ENCODE measurements around the gene MALSU1. TPM values are rescaled to one million over a fixed set of nuclear protein-coding genes. Genes with fewer than 3 reads are reported as not detected.
A peak's percentile ranks its signal among the peaks of the same experiment; 100 is the strongest.
"Not testable (repeated sequence)": the region's sequence is repeated elsewhere in the genome, so short reads cannot be mapped to it uniquely, and the experiment has no call there.

The MALSU1 gene
- total RNA-seq, 1 experiment from 2014 or later = 93.4 TPM

DNA sequence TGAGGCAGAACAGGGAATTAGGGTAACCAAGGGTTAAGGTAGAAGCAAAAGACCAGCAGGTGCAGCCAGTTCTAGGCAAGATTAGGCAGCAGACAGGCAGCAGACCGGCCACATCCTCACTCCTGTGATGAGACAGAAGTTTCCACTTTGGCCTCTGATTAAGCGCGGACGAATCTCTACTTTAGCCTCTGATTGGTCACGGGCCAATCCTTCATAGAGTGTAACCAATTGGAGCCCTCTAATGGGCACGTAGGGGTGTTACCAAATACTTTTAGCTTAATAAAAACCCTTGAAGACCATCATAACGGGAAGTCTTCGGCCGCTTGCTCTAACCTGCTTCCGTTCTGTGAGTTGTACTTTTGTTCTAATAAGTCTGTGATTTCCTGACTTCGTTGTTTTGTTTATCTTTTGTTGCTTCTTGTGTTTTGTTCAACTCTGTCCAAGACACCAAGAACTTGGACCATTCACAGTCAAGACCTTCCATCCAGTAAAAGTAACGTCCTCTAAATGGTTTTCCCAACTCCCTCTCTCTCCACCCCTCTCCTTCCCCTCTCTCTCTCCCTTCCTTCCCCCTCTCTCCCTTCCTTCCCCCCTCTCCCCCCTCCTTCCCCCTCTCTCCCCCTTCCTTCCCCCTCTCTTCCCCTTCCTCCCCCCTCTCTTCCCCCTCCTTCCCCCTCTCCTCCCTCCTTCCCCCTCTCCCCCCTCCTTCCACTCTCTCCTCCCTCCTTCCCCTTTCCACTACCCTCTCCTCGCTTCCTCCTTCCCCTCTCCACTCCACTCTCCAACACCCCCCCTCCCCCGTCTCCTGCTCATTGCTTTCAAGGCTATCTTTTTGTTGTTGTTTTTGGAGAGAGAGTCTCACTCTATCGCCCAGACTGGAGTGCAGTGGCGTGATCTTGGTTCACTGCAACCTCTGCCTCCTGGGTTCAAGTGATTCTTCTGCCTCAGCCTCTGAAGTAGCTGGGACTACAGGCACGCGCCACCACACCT is 13.2 kb upstream of the MALSU1 start:
- DNase-seq (ENCODE audit: low read depth) = no peak

DNA sequence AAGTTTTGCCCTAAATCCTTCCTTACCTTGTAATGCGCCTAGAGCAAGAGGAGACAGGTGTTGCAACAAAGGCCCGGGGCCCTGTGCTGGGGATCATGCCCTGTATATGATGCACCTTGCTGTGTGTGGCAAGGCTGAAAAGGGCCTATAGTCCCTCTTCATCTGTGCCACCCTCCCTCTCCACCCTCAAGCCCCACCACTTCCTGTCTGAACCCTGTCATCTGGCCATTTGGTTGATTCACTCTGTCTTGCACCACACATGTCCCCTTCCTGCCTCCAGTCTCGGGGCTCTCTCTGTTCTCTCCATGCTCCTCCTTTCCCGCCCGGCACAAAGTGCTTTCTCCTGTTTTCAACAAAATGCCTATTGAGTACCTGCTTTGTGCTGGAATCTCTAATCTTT is 11.5 kb upstream of the MALSU1 start:
- no peak for DNase-seq (ENCODE audit: low read depth)

DNA sequence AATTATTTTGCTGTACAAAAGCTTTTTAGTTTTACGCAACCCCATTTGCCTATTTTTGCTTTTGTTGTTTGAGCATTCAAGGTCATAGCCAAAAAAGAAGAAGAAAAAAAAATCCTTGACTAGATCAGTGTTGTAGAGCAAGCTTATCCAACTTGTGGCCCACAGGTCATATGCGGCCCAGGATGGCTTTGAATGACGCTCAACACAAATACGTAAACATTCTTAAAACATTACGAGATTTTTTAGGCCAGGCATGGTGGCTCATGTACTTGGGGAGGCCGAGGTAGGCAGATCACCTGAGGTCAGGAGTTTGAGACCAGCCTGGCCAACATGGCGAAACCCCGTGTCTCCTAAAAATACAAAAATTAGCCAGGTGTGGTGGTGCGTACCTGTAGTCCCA is 8.1 kb upstream of the MALSU1 start:
- no peak for DNase-seq (ENCODE audit: low read depth)

DNA sequence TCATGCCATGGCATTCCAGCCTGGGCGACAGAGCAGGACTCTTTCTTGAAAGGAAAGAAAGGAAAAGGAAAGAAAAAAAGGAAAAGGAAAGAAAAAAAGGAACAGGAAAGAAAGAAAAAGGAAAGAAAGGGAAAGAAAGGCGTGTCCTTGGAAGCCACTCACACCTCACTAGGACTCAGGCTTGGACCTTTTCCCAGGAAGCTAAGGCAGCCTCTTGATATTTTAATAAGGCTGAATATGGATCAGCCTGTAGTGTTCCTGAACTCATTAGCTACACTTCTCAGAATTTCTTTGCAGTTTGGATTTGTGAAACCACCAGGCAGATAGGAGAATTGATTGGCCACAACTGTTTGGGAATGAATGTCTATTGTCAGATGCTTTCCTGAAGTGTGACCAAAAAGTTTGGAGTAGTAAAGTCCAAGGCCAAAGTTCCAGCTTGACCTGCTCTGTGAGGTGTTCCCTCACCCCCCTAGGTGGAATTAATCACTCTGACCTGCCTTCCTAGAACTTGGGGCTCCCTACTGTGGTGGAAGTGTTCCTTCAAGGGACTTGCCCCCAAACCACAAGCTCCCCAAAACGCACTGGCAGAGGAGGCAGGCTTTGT is 7.1 kb upstream of the MALSU1 start:
- DNase-seq (ENCODE audit: low read depth) = no peak

DNA sequence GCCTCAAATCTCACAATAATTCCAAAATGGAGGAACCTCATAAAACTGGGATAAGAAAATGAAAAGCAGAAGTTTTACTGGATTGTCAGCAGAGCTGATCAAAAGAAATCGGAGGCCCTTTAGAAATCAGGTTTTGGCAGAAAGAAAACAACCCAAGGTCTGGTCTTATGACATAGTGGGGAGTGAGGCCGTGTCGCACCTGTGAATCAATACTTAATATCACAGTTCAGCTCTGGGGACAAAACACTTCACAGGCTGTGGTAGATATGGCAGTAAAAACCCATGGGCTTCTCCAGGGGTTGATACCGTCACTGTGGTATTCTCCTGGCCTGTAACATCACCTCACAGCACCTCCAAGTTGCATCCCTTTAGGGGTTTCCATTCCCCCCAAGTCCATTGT is 6.5 kb upstream of the MALSU1 start:
- DNase-seq (ENCODE audit: low read depth) = no peak

DNA sequence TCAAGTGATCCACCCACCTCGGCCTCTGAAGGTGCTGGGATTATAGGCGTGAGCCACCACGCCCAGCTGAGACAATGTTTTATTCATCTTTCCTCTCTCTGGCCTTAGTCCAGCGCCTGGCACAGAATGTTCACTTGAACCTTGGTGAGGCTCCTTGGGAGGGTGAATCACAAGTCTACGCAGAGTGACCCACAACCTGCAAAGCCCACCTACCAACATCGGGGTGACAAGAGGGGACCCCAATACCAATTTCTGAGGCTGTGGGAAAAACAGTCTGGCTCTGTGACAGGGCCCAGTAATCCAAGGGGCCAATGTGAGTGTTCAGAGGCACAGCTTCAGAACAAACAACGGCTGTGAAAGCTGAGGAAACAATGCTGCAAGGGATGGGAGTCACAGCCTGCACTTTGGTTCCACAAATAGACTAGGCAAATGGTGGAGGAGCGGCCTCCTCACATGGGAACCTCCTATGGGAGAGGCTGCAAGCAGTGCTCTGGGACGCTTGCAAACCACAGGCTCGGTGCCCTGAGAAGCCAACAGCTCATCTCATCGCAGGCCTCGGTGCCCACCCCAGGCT is 5.6 kb upstream of the MALSU1 start:
- no peak for DNase-seq (ENCODE audit: low read depth)

DNA sequence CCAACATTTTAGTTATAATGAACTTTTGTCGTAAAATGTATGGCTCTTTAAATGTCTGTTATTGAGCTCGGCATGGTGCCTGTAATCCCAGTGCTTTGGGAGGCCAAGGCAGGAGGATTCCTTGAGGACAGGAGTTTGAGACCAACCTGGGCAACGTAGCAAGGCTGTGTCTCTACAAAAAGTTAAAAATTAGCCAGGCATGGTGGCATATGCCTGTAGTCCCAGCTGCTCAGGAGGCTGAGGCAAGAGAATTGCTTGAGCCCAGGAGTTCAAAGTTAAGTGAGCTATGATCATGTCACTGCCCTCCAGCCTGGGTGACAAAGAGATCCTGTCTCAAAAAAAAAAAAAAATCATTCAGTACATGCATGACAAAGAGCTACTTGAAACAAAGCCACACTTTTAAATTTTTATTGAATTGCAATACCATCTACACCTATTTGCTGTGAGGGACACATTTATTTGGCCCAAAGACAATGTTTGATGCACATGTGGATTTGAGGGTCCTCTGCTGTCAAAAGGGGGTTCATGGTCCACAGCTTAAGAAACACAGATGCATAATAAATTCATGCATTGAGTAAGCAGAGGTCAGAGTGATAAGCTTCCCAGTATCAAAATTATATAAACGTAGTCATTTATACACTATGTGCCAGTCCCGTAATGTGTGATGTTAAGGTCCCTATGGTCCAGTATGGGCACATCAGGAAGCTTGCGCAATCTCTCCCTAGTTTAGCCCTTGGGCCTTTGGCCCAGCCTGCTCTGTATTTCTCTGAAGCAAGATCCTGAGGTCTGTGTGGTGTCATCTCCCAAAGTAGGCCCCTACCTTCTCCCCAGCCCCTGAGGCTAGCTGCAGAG is 4.4 kb upstream of the MALSU1 start:
- DNase-seq (ENCODE audit: low read depth) = no peak

DNA sequence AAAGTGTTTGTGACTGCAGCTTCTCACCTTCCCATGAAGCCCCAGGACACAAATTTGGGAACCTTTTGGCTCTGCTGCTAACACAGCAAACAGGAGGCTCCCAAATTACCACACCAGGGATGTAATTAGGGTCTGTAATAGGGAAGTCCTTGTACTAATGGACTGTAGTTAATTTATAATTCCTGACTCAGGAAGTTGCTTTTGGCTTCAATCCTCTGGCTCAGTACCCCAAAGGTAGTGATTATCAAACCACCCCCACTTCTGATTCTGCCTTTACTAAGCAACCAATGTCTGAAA is 3.8 kb upstream of the MALSU1 start:
- DNase-seq (ENCODE audit: low read depth) = no peak

DNA sequence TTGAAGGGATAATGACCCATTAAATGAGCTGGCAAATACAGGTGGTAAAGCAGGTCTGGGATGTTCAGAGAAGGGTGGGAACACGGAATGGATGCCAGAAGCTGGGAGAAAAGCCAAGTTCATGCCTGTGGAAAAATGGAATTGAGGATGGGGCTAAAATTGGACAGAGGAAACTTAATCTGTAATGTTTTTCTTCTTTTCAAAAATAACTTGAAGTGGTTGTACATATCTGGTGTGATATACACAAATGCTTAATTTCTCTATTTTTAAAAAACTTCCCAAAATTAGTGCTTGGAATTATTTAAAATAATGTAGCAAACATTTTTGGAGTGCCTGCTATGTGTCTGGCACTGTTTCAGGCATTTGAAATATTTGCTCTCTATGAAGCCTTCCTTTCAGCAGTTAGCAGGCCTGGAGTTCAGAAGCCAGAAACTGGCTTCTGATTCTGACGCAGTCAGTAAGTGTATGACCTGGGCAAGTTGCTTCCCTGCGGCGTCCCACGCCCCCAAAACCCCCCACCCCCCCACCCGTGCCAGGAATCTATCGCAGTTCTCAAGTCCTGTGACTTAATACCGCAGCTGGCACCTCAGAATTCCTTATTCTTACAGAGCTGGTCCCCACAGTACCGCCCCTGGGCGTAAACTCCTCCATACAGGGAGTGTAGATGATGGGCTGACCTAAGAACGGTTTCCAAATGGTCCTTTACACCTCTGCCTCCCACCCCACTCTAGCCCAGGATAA is 828 bp upstream of the MALSU1 start:
- peak; percentile 69 for DNase-seq (ENCODE audit: low read depth)

DNA sequence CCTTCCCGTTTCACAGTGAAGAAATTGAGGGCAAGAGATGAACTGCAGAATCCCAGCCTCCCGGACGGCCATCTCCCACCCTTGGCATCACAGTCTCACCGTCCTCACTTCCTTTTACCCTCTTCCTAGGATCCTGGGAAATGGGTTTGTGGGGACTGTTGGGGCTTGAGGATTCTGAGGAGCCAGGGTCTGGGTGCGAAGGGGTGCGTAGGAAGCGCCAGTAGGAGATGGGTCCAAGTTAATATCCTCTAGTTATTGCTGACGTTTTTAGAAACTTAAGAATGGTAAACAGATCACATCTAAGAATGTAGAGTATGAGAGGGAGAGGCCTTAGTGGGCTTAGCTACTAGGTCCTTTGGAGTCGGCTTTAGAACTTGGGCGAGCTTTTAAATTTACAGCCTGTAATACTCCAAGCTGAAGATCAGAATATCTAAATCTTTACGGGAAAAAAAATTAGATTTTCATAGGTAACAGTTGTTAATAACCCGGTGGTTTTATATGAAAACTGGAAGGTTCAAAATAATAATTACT is 696 bp downstream of the MALSU1 start:
- no peak for DNase-seq (ENCODE audit: low read depth)

DNA sequence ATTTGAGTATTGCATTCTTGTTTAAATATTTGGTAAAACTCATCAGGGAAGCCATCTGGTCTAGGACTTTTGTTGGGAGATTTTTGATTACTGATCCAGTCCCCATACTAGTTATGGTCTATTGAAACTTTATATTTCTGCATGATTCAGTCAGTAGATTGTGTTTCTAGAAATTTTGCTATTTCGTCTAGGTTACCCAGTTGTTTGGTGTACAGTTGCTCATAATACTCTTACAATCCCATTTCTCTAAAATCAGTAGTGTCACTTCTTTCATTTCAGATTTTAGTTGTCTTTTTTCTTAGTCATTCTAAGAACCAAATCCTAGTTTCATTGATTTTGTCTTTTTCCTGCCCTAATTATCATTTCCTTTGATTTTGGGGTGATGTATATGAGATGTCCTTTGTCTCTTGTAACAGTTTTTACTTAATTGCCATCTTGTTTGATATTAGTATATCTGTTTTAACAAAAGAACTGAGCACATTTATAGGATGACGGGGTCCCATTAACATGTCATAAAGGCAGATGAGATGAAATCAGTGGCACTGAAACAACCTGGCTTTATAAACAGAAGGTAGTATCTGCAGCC is 7.9 kb downstream of the MALSU1 start:
- DNase-seq (ENCODE audit: low read depth) = no peak

DNA sequence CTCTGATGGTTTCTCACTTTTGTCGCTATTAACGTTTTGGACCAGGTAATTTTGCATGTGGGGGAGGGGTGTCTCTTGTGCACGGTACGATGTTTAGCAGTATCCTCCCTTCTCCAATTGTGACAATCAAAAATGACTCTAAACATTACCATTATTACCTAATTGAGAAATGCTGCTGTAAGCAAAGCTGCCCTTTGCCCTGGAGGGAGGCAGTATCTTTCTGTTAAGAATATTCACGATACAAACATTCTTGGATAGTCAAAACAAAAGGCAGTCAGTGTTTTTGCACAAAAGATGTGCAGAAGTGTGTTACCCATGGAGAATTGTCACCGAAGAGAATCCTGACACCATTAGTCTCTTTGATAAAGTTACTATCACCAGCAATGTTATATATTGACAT is 9.6 kb downstream of the MALSU1 start:
- DNase-seq (ENCODE audit: low read depth) = no peak

DNA sequence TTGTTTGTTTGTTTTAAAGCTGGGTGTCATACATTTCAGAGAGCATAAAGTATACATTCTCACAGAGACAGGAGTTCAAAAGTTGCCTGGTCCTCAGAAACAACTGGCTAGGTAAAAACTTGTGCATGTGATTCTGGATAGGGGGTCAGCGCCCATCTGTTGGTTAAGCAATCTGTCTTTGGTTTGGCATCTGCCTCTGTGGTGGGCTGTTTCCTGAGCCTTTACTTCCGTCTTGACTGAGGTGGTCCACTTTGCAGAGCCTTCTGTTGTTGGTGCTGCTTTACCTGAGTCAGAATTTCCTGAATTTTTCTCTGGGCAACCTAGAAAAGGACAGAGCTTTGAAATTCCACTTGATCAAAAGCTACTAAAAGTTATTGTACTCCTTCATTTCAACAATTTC is 13.0 kb downstream of the MALSU1 start:
- DNase-seq (ENCODE audit: low read depth) = not testable (repeated sequence)

DNA sequence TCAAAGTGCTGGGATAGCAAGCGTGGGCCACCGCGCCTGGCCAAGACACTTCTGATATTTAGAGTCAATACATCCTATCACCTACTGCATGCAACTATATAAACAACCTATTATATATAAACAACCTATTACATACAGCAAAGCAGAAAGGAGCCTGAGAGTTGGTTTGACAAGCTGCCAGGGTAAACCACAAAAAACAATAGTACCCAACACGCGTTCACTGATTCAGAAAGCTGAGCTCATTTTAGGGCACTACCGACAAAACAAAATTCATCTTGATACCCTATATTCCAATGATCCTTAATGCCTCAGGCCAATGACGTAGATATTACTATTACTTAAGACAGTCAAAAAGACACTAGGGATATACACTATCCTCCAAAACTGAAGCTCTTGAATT is 16.2 kb downstream of the MALSU1 start:
- DNase-seq (ENCODE audit: low read depth) = peak; percentile 75

DNA sequence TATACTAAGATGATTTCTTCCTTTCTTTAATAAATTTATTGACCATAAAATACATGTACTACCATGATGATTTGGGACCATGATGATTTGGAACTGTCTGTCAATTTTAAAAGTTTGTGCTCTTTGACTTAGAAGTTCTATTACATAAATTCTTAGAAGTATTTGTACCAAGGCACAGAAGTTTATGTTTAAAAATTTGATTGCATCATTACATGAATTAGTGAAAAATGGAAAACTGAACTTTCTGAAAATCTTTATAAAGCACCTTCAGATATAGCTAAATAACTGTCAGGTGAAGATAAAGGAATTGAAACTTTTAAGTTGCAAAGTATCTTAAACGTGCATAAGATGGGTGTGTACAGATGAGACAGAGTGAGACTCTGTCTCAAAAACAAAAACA is 32.0 kb downstream of the MALSU1 start:
- no peak for DNase-seq (ENCODE audit: low read depth)

DNA sequence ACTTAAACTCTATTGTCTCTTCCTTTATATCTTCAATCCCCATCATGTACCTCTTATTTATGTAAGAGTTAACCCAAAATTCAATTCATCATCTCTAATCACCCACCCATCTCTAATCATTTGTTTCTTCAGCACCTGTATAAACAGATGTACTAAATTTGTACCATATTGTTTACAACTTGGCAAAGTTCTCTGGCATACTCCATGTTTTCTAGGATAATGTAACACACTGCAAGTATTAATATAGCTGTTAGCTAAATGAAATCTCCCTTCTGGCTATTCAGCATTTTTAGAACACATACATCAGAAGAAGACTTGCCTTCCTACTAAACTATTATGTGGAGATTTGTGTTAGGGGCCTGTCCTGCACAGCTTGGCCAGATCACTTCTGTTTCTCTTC is 33.1 kb downstream of the MALSU1 start:
- DNase-seq (ENCODE audit: low read depth) = no peak

DNA sequence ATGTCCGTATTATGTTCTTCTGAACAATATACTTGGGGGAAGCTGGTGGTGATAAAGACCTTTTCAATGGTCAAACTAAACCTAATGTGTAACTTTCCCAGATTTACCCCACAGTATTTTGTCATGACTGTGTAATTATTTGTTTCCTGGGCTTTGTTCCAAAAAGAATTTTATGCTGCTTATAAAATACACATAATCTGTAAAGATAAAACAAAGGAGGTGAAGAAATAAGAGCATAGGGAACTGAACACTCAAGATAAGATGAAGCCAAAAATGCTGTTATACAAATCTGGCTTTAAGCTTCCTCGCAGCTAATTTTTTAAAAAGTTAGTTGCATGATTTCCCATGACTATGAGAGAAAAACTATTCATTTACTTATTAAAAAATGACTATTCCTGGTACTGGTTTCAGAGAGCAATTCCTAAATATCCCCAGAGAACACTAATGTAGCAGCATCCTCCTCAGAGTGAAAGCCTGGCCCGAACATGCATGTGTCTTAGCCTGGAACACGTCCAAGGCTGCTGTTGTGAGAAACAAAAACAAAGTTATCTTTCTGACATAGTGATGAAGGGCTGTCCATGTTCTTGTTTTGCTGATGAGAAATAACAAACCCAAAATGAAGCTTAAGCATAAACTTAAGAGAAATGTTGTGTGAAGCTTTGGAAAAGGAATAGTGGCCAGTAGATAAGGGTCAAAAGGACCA is 33.9 kb downstream of the MALSU1 start:
- peak; percentile 48 for DNase-seq (ENCODE audit: low read depth)

DNA sequence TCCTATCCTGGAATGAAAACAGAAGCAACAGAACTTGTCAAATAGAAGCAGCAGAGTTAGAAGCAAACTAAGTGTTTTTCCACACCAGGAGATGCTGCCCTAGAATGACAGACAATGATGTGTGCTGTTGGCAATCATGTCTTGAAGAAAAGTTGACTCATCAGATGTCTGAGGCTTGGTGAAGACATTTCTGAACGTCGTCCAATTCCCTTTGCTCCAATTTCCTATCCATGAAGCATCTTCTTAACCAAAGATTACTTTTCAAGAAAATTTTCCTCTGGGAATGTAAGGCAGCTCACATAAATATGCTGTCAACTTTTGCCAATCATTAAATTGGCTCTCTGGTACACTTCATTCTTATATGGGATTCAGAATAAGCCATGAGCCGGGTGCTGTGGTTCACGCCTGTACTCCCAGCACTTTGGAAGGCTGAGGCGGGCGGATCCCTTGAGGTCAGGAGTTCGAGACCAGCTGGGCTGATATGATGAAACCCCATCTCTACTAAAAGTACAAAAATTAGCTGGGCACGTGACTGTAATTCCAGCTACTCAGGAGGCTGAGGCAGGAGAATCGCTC is 34.6 kb downstream of the MALSU1 start:
- peak; percentile 96 for DNase-seq (ENCODE audit: low read depth)

DNA sequence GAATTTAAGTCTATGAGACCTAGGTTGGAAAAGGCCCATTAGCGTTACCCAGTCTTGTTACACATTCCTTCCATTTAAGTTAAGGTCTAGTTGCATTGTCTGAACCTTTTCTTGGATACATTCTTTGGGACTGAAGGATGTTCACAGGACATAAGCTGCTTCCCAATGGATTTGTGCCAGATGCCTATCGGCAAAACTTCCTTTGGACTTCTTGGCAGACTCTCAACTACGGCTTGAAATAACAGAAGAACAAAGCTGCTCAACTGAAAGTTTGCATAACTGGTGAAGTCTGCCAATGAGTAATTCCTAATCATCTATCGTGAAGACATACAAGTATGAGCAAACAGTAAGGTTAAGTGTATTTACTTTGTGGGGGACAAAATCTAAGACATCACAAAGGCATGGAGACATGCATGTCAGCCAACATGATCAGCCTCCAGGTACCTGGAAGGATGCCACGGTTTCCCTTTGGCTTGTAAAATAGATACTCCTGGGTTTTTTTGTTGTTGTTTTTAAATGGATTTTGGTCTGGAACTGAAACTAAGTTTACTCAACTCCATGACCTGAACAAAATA is 35.4 kb downstream of the MALSU1 start:
- DNase-seq (ENCODE audit: low read depth) = peak; percentile 99

Measured in M059J (cell line).